Natural killer cell (primary cell): ENCODE results near the gene SCP2. TPM values are rescaled to one million over a fixed set of nuclear protein-coding genes. Genes with fewer than 3 reads are reported as not detected.

Source experiments
- ATAC-seq, 3 donors: fragments of 150-1000 bp in 2 of 3; fragments of 200-7000 bp in 1 of 3; cut with Tn5 transposase; 1 replicate in 1 of 3; 2 replicates in 2 of 3; pipeline ENCODE4 v1.10.0; 2021; ENCODE audit warnings: mild to moderate bottlenecking in 2 of 3, moderate library complexity in 2 of 3
- DNase-seq, 2 donors: peaks; one replicate each; pipeline versions ENCODE4 v3.0.0 to v3.0.0-alpha.2; 2013 to 2021; ENCODE audit warnings: mixed read lengths in 1 of 2
- H3K27ac ChIP-seq: one replicate; pipeline ENCODE4 v1.5.1; 2013; ENCODE audit warnings: mild to moderate bottlenecking, low read length
- H3K27me3 ChIP-seq: one replicate; pipeline ENCODE4 v1.6.1; 2013; ENCODE audit warnings: low read length; ENCODE audit not compliant: control insufficient read depth, insufficient read depth
- H3K36me3 ChIP-seq: one replicate; pipeline ENCODE4 v1.6.1; 2013; ENCODE audit warnings: low read length; ENCODE audit not compliant: control insufficient read depth, insufficient read depth
- H3K4me1 ChIP-seq: one replicate; pipeline ENCODE4 v1.6.1; 2013; ENCODE audit warnings: low read length; ENCODE audit not compliant: control insufficient read depth, insufficient read depth
- H3K4me3 ChIP-seq: one replicate; pipeline ENCODE4 v1.5.1; 2013; ENCODE audit warnings: low read length
- H3K9me3 ChIP-seq: one replicate; pipeline ENCODE4 v1.6.1; 2013; ENCODE audit warnings: low read length; ENCODE audit not compliant: control insufficient read depth, insufficient read depth
- H3K27ac Mint-ChIP-seq, 2 donors: one replicate each; pipeline ENCODE4 v1.8.0; 2022; ENCODE audit warnings: mild to moderate bottlenecking in 2 of 2, mixed read lengths in 2 of 2, moderate library complexity in 1 of 2
- H3K27me3 Mint-ChIP-seq, 2 donors: one replicate each; pipeline ENCODE4 v1.8.0; 2022; ENCODE audit warnings: low read depth in 2 of 2, mixed read lengths in 2 of 2
- H3K36me3 Mint-ChIP-seq: one replicate; pipeline ENCODE4 v1.8.0; 2022; ENCODE audit warnings: mixed read lengths
- H3K4me1 Mint-ChIP-seq, 2 donors: one replicate each; pipeline ENCODE4 v1.8.0; 2022; ENCODE audit warnings: mixed read lengths in 2 of 2
- H3K4me3 Mint-ChIP-seq: one replicate; pipeline ENCODE4 v1.8.0; 2022; ENCODE audit warnings: mild to moderate bottlenecking, moderate library complexity, mixed read lengths
- H3K9me3 Mint-ChIP-seq, 2 donors: one replicate each; pipeline ENCODE4 v1.8.0; 2022; ENCODE audit warnings: mixed read lengths in 2 of 2
- CTCF ChIP-seq: fragments of 200-600 bp; IDR thresholded peaks from one replicate; pipeline ENCODE4 v1.8.0; 2022; ENCODE audit warnings: antibody characterized with exemption
- WGBS: methylation state at CpG from one replicate; pipeline ENCODE4 v1.1.7; 2013; ENCODE audit warnings: missing lambda C conversion rate; ENCODE audit not compliant: insufficient coverage; 5-methylcytosine and 5-hydroxymethylcytosine counted together
- intact Hi-C: fragments of 100-400 bp; cut with micrococcal nuclease; formaldehyde crosslinking; loops from one replicate; pipeline ENCODE4 v1.14.2; 2022
- total RNA-seq, 4 donors: library from RNA; stranded (reverse); fragments of 120-200 nt in 1 of 4; gene quantifications; one replicate each; pipeline versions ENCODE4 v1.2.3 to v1.2.4, GENCODE V29; 2013 to 2022

SCP2 gene
- total RNA-seq, 3 donors from 2014 or later (not counting 1 experiment from before 2014, with no cell fraction given): 90.0 to 118 (median 105) TPM

GRCh38 chr1:52915855-52916220, 11.2 kb upstream of the SCP2 start:
- H3K36me3 ChIP-seq: no peaks in the 10 kb centered on the region
- H3K27me3 ChIP-seq: no peaks in the 10 kb centered on the region
- ATAC-seq (no peak), DNase-seq (no peak)
- intact Hi-C loops: no loop called here
- Mint-ChIP-seq H3K27me3 (peaks cover 0 to 3% of the 10 kb centered on the region in 2 donors), H3K9me3 (no peaks in the 10 kb centered on the region), H3K4me1 (peaks cover 19 to 20% of the 10 kb centered on the region in 2 donors), H3K27ac (no peak overlapping the region), H3K36me3 (no peaks in the 10 kb centered on the region), H3K4me3 (no peak overlapping the region)
- TF ChIP-seq CTCF: no peak
- no peaks in the 10 kb centered on the region for H3K9me3 ChIP-seq
- WGBS: 92% methylated on average over 7 of the region's 7 CpGs
- H3K27ac ChIP-seq: no peak overlapping the region
- H3K4me3 ChIP-seq: no peak overlapping the region
- H3K4me1 ChIP-seq: peaks cover 6% of the 10 kb centered on the region

- intact Hi-C loops: no loop called here
- no peak for ATAC-seq
Measured at GRCh38 chr1:52916241-52916975, 10.7 kb upstream of the SCP2 start.

GRCh38 chr1:52917156-52917555, 9.9 kb upstream of the SCP2 start:
- Histone ChIP-seq H3K9me3 (no peaks in the 10 kb centered on the region), H3K27ac (no peak overlapping the region), H3K4me3 (no peak overlapping the region), H3K4me1 (peaks cover 18% of the 10 kb centered on the region), H3K27me3 (no peaks in the 10 kb centered on the region), H3K36me3 (no peaks in the 10 kb centered on the region)
- intact Hi-C loops: no loop called here
- 96% methylated on average over 4 of the region's 7 CpGs for WGBS
- no peaks in the 10 kb centered on the region for H3K9me3 Mint-ChIP-seq
- no peak overlapping the region for H3K27ac Mint-ChIP-seq
- DNase-seq (no peak), ATAC-seq (no peak)
- H3K36me3 Mint-ChIP-seq: no peaks in the 10 kb centered on the region
- TF ChIP-seq CTCF: no peak
- peaks cover 19 to 26% of the 10 kb centered on the region in 2 donors for H3K4me1 Mint-ChIP-seq
- H3K27me3 Mint-ChIP-seq: peaks cover 0 to 3% of the 10 kb centered on the region in 2 donors
- no peak overlapping the region for H3K4me3 Mint-ChIP-seq

More at GRCh38 chr1:52916241-52916975, 10.7 kb upstream of the SCP2 start:
- 93% methylated on average over 10 of the region's 10 CpGs for WGBS
- Mint-ChIP-seq H3K36me3 (no peaks in the 10 kb centered on the region), H3K27ac (no peak overlapping the region), H3K9me3 (no peaks in the 10 kb centered on the region), H3K27me3 (peaks cover 0 to 3% of the 10 kb centered on the region in 2 donors), H3K4me3 (no peak overlapping the region), H3K4me1 (peaks cover 19 to 22% of the 10 kb centered on the region in 2 donors)
- Histone ChIP-seq H3K4me3 (no peak overlapping the region), H3K4me1 (peaks cover 11% of the 10 kb centered on the region), H3K27ac (no peak overlapping the region), H3K27me3 (no peaks in the 10 kb centered on the region), H3K9me3 (no peaks in the 10 kb centered on the region), H3K36me3 (no peaks in the 10 kb centered on the region)
- TF ChIP-seq CTCF: no peak
- no peak for DNase-seq

- Mint-ChIP-seq H3K36me3 (no peaks in the 10 kb centered on the region), H3K27me3 (peaks cover 0 to 3% of the 10 kb centered on the region in 2 donors), H3K27ac (no peak overlapping the region), H3K4me3 (no peak overlapping the region), H3K4me1 (peaks cover 19 to 26% of the 10 kb centered on the region in 2 donors), H3K9me3 (no peaks in the 10 kb centered on the region)
- Histone ChIP-seq H3K4me3 (no peak overlapping the region), H3K9me3 (no peaks in the 10 kb centered on the region), H3K36me3 (no peaks in the 10 kb centered on the region), H3K27me3 (no peaks in the 10 kb centered on the region), H3K27ac (no peak overlapping the region), H3K4me1 (peaks cover 22% of the 10 kb centered on the region)
- WGBS: no CpG with 5 or more reads among the region's 1 CpG
- ATAC-seq (no peak), DNase-seq (no peak)
- TF ChIP-seq CTCF: no peak
- intact Hi-C loops: no loop called here
Measured at GRCh38 chr1:52917581-52917980, 9.5 kb upstream of the SCP2 start.
